ENCODE results near the gene GPR26.
"Not testable (repeated sequence)": the region's sequence is repeated elsewhere in the genome, so short reads cannot be mapped to it uniquely, and the experiment has no call there.

The GPR26 gene

GRCh38 chr10:123717336-123717735 is 51.2 kb downstream of the GPR26 start:
- DNase-seq (no peak), ATAC-seq (no peak)

- ATAC-seq (no peak), DNase-seq (no peak)
Observed at GRCh38 chr10:123718544-123719060, 52.4 kb downstream of the GPR26 start.

DNA sequence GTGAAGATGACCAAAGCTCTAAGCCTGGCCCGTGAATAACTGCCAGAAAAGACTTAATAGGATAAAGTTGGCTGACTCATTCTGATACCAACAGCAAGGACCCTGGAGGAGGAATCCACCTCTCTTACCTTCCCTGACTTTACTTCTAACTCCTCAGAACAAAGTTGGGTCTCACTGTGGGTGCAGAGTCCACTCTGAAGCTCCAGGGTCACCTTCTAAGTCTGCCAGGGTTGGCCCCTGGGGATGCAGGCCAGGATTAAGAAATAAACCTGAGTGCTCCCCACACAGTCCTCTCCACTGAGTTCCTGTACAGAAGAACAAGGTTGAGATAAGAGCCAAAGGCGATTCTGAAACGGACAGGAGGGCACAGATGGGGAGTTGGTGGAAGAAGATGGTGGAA is 54.4 kb downstream of the GPR26 start:
- DNase-seq (no peak), ATAC-seq (no peak)

- no peak for ATAC-seq
- no peak for DNase-seq
Observed at GRCh38 chr10:123721441-123722049, 55.4 kb downstream of the GPR26 start.

DNA sequence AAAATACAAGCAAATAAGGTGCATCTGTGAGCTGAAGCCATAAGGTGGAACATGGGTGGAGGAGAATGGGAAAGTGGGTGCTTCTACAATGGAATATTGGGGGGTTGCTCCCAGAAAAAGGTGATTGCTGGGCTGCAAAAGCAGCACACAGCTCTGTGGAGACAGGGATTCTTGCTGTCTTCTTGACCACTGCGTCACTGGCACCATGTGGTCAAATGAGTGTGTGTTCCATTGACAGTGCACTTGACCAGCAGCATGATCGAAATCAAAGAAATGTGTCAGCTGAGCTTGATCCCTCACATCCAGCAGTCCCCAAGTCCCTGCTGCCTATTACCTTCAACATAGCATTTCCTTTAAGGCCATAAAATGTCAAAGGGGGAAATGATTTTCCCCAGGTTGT is 56.2 kb downstream of the GPR26 start:
- DNase-seq: no peak
- no peak for ATAC-seq

DNA sequence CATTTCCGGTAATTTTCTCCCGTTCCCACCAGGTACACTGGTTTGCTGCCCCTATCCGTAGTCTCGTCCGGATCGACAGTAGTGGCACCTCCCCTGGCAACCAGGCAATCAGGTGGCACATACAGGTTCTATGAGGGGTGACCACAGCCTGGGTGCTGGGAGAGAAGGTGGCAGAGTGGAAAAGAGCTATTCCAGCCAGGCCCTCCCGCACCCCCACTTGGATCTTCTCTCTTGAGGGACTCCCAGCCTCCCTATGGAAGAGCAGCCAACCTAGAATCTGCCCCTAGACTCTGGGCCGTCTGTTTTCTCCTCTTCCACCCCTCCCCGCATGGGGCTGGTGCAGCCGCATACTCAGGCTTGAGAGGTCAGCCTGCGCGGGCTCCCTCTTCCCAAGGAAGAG is 58.6 kb downstream of the GPR26 start:
- DNase-seq (no peak), ATAC-seq (no peak)

- DNase-seq (no peak), ATAC-seq (no peak)
Observed at GRCh38 chr10:123726381-123726780, 60.2 kb downstream of the GPR26 start.

GRCh38 chr10:123726836-123727235 is 60.7 kb downstream of the GPR26 start:
- ATAC-seq (no peak), DNase-seq (no peak)

DNA sequence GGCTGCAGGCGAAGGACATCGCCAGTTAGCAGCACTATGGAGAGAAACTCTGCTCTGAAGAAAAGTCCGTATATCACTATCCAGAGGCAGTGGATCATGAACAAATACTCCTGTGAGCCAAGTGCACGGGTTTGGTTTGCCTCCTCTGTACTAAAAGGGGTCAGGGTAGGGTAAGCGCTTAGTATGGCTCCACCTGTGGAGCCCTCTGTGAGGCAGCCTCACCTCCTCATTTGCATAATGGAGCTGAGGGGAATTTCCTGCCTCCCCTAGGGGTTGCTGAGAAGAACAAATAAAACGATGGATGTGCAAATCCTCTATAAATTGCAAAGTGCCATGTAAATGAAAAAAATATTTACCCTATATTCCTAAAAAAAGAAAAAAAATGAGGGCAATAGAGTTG is 63.4 kb downstream of the GPR26 start:
- DNase-seq (no peak), ATAC-seq (no peak)

DNA sequence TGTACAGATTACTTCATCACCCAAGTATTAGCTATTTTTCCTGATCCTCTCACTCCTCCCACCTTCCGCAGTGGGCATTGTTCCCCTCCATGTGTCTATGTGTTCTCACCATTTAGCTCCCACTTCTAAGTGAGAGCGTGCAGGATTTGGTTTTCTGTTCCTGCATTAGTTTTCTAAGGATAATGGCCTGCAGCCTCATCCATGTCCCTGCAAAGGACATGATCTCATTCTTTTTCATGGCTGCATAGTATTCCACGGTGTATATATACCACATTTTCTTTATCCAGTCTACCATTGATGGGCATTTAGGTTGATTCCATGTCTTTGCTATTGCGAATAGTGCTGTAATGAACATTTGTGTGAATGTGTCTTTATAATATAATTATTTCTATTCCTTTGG is 70.8 kb downstream of the GPR26 start:
- ATAC-seq, DNase-seq: not testable (repeated sequence)

GRCh38 chr10:123741146-123741545 is 75.0 kb downstream of the GPR26 start:
- DNase-seq: no peak
- ATAC-seq: no peak

DNA sequence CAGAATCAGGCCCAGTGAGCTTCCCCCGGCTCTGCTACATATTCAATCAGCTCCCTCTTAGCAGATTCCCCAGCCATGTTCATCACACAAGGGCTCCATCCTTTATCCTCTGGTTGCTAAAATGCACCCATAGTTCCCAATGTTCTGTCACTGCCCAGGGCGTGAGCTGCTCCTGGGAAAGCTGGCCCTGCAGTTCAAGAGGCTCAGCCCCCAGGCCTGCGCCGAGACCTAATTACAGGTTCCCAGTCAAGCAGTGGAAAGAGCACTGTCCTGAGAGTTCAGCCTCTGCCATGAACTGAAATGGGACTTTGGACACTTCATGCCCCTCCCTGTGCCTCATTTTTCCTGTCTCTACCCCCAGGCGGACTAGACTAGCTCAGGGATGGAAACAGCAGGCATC is 75.6 kb downstream of the GPR26 start:
- DNase-seq (no peak), ATAC-seq (no peak)

GRCh38 chr10:123742751-123743440 is 76.7 kb downstream of the GPR26 start:
- ATAC-seq (no peak), DNase-seq (no peak)

DNA sequence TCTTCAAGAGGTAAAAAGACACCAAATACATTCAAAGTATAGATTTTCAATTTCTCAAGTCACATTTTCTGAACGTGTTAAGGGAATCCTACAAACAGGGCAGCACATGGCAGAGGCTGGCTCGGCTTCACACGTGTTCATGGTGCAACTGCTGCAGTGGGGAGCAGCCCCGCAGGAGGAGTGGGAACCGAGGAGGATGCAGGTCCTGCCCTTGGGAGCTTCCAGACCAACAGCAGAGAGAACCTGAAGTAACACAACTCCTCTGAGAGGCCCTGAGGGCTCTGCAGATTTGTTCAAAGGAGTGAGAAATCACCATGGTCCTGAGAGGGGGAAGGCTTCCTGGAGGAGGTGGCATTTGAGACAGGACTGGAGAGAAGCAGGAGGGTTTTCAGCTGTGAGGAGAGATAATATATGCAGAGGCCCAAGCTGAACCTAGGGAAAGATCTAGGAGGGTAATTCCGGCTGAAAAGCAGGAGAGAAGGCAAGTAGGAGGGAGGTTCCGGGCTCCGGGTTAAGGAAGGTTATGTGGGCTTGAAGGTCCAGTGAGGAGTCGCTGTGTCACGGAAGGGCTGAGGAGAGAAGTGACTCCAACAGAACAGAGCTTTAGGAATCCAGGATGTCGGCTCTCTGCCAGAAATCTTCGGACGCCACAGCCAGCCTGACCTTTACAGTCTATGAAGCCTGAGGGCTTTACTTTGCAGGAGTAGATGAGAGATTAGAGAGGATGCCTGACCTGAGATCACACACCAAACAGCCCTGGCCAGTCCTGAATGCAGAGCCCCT is 77.5 kb downstream of the GPR26 start:
- no peak for DNase-seq

DNA sequence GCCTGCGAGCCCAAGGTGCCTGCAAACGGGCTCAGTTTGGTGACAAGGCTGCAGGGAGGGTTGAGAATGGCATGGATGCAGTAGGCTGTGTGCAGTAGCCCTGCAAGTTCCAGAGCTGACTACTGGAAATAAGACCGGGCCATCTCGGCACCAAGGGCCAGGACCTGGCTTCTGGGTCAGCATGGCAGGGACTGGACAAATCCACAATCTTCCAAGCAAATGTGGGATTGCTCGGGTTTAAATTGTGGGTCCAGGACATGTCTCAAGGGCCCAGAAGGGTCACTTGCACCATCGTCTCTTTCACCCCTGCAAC is 78.0 kb downstream of the GPR26 start:
- DNase-seq: no peak
- ATAC-seq: no peak

More for the DNA sequence above, 77.5 kb downstream of the GPR26 start:
- ATAC-seq: no peak

Data from stimulated activated naive CD8-positive, alpha-beta T cell treated with anti-CD3 and anti-CD28 coated beads, Interleukin-15, Interleukin-2, amounts not matched to agents 100 U/mL and 50 U/mL, for 24 hours (primary cell).